GM18502 (cell line): Measurements from ENCODE around the gene EPSTI1.
"Not testable (repeated sequence)": the region's sequence is repeated elsewhere in the genome, so short reads cannot be mapped to it uniquely, and the experiment has no call there.

Source experiments
- ATAC-seq: cut with Tn5 transposase; IDR thresholded peaks from one replicate; pipeline ENCODE4 v1.9.1; 2021; ENCODE audit warnings: mild to moderate bottlenecking; ENCODE audit not compliant: unreplicated experiment, poor library complexity

Gene EPSTI1

GRCh38 chr13:42864952-42865767 is 126.9 kb downstream of the EPSTI1 start:
- no peak for ATAC-seq

- ATAC-seq = not testable (repeated sequence)
These were observed 129.7 kb downstream of the EPSTI1 start for GRCh38 chr13:42862370-42862769.

GRCh38 chr13:42860485-42860884 is 131.6 kb downstream of the EPSTI1 start:
- ATAC-seq = no peak

GRCh38 chr13:42859760-42860159 is 132.3 kb downstream of the EPSTI1 start:
- ATAC-seq = no peak

GRCh38 chr13:42855410-42855809 is 136.6 kb downstream of the EPSTI1 start:
- no peak for ATAC-seq

- ATAC-seq = no peak
These were observed 139.9 kb downstream of the EPSTI1 start for GRCh38 chr13:42852136-42852535.

- ATAC-seq = no peak
These were observed 142.8 kb downstream of the EPSTI1 start for GRCh38 chr13:42849200-42849599.

GRCh38 chr13:42847891-42848663 is 144.0 kb downstream of the EPSTI1 start:
- ATAC-seq = no peak

GRCh38 chr13:42836930-42837690 is 154.9 kb downstream of the EPSTI1 start:
- no peak for ATAC-seq
